ENCODE measurements around the gene NDUFB6. TPM values are rescaled to one million over a fixed set of nuclear protein-coding genes. Genes with fewer than 3 reads are reported as not detected.

NDUFB6 gene
- total RNA-seq, 1 experiment from 2014 or later = 46.9 TPM

- Histone ChIP-seq H4K20me1 (ENCODE audit: insufficient read depth) (peaks cover 27% of the 10 kb centered on the region), H3K79me2 (ENCODE audit: low read depth) (peaks cover 79% of the 10 kb centered on the region), H3K4me1 (replicated peaks; ENCODE audit: insufficient read depth) (peaks cover 10% of the 10 kb centered on the region), H3K4me3 (no peak overlapping the region), H3K36me3 (ENCODE audit: low read depth) (0 out of 2 replicates have a peak, but pooled peaks cover 6% of the 10 kb centered on the region), H3K9me3 (ENCODE audit: insufficient read depth, low read depth) (no peaks in the 10 kb centered on the region), H3K9me2 (ENCODE audit: insufficient read depth) (no peaks in the 10 kb centered on the region), H3K27ac (no peak overlapping the region), H3K4me2 (no peak overlapping the region), H3F3A (ENCODE audit: insufficient read depth, low read depth) (no peaks in the 10 kb centered on the region), H3K27me3 (ENCODE audit: insufficient read depth, low read depth) (no peaks in the 10 kb centered on the region), H2AFZ (no peak overlapping the region)
- no peak for DNase-seq
- CTCF ChIA-PET = no interaction called here
- POLR2A ChIA-PET (ENCODE audit: unreplicated experiment) = no interaction called here
- TF ChIP-seq CTCF (conservative IDR thresholded peaks at IDR 0.05) (no peak), EZH2 (IDR thresholded peaks at IDR 0.05; ENCODE audit: low read depth) (no peak)
- intact Hi-C loops (cut with micrococcal nuclease; ENCODE audit: unreplicated experiment) = no loop called here
- no TSS peak for BruUV-seq (replicated peaks)
These were observed 27.1 kb downstream of the NDUFB6 start for GRCh38 chr9:32545884-32546283.

GRCh38 chr9:32543047-32543446 is 29.9 kb downstream of the NDUFB6 start:
- Histone ChIP-seq H3K4me1 (replicated peaks; ENCODE audit: insufficient read depth) (no peaks in the 10 kb centered on the region), H3K27me3 (ENCODE audit: insufficient read depth, low read depth) (no peaks in the 10 kb centered on the region), H3K4me2 (no peak overlapping the region), H4K20me1 (ENCODE audit: insufficient read depth) (peaks cover 15% of the 10 kb centered on the region), H3K9me3 (ENCODE audit: insufficient read depth, low read depth) (no peaks in the 10 kb centered on the region), H3K36me3 (ENCODE audit: low read depth) (0 out of 2 replicates have a peak, but pooled peaks cover 6% of the 10 kb centered on the region), H3K27ac (no peak overlapping the region), H3F3A (ENCODE audit: insufficient read depth, low read depth) (no peaks in the 10 kb centered on the region), H3K4me3 (no peak overlapping the region), H2AFZ (no peak overlapping the region), H3K9me2 (ENCODE audit: insufficient read depth) (no peaks in the 10 kb centered on the region), H3K79me2 (ENCODE audit: low read depth) (peaks cover 52% of the 10 kb centered on the region)
- no peak for TF ChIP-seq EZH2 (IDR thresholded peaks at IDR 0.05; ENCODE audit: low read depth)
- TF ChIP-seq CTCF (conservative IDR thresholded peaks at IDR 0.05) = no peak
- intact Hi-C loops (cut with micrococcal nuclease; ENCODE audit: unreplicated experiment) = no loop called here
- no TSS peak for BruUV-seq (replicated peaks)
- CTCF ChIA-PET = no interaction called here
- POLR2A ChIA-PET (ENCODE audit: unreplicated experiment) = no interaction called here
- DNase-seq = no peak

GRCh38 chr9:32533816-32534215 is 39.1 kb downstream of the NDUFB6 start:
- no peaks in the 10 kb centered on the region for H3K9me3 ChIP-seq (ENCODE audit: insufficient read depth, low read depth)
- H3F3A ChIP-seq (ENCODE audit: insufficient read depth, low read depth) = no peaks in the 10 kb centered on the region
- no peak overlapping the region for H3K4me3 ChIP-seq
- H3K27ac ChIP-seq = no peak overlapping the region
- H3K79me2 ChIP-seq (ENCODE audit: low read depth) = no peaks in the 10 kb centered on the region
- H3K4me1 ChIP-seq (replicated peaks; ENCODE audit: insufficient read depth) = no peaks in the 10 kb centered on the region
- H3K9me2 ChIP-seq (ENCODE audit: insufficient read depth) = no peaks in the 10 kb centered on the region
- intact Hi-C loops (cut with micrococcal nuclease; ENCODE audit: unreplicated experiment) = no loop called here
- H3K4me2 ChIP-seq = no peak overlapping the region
- no peak overlapping the region for H2AFZ ChIP-seq
- no peaks in the 10 kb centered on the region for H3K36me3 ChIP-seq (ENCODE audit: low read depth)
- no TSS peak for BruUV-seq (replicated peaks)
- POLR2A ChIA-PET (ENCODE audit: unreplicated experiment) = no interaction called here
- DNase-seq = no peak
- H4K20me1 ChIP-seq (ENCODE audit: insufficient read depth) = no peaks in the 10 kb centered on the region
- CTCF ChIA-PET = no interaction called here
- H3K27me3 ChIP-seq (ENCODE audit: insufficient read depth, low read depth) = no peaks in the 10 kb centered on the region
- TF ChIP-seq EZH2 (IDR thresholded peaks at IDR 0.05; ENCODE audit: low read depth) (no peak), CTCF (conservative IDR thresholded peaks at IDR 0.05) (no peak)

Data from PC-9 (cell line).